K562 (cell line): Measurements from ENCODE around the gene ERC2. TPM values are rescaled to one million over a fixed set of nuclear protein-coding genes. Genes with fewer than 3 reads are reported as not detected.

ENCODE experiments used
- ATAC-seq: fragments of 200-7000 bp; cut with Tn5 transposase; 3 replicates; pipeline ENCODE4 v1.9.1; 2020; ENCODE audit warnings: moderate library complexity
- BruUV-seq: library from RNA; stranded (reverse); fragments of 400-500 nt; replicated peaks from 2 replicates; lab custom pipeline; 2021; lab: Mats Ljungman, UMichigan
- CTCF ChIA-PET: fragments of 300-600 bp; formaldehyde crosslinking; extraction: SDS; loops from one replicate; lab custom pipeline; 2021; ENCODE audit warnings: low intra/inter-chr PET ratio; lab: Yijun Ruan, JAX
- POLR2A ChIA-PET: fragments of 300-600, 350-650 bp; sonication (Branson Sonifier 250); formaldehyde crosslinking; extraction: SDS; loops from one replicate; lab custom pipeline; 2021; ENCODE audit warnings: antibody characterized with exemption, inconsistent platforms; lab: Yijun Ruan, JAX
- DNase-seq, 4 experiments: peaks; one replicate each; pipeline versions ENCODE4 v3.0.0 to v3.0.0-alpha.2; 2011 to 2018; ENCODE audit warnings: low spot score in 3 of 4, mixed read lengths in 3 of 4; ENCODE audit errors: extremely low read depth in 1 of 4
- FAIRE-seq: peaks from 2 replicates; lab custom pipeline; 2011; peaks lifted over from hg19 to GRCh38; lab: Jason Lieb, UNC
- H2AFZ ChIP-seq: 2 replicates; pipeline ENCODE4 v1.6.0; 2011; ENCODE audit warnings: low read depth, low read length, control low read depth, inconsistent platforms
- H3K27ac ChIP-seq: fragments of 200-600 bp; 3 replicates; pipeline ENCODE4 v1.8.0; 2011; ENCODE audit warnings: low read depth, mild to moderate bottlenecking, control low read depth, inconsistent platforms, low read length, moderate library complexity, mixed read lengths; ENCODE audit errors: extremely low read depth
- H3K27me3 ChIP-seq, 2 experiments: fragments of 300-600 bp in 1 of 2; 2 replicates in 1 of 2; 3 replicates in 1 of 2; pipeline versions ENCODE4 v1.6.0 to v1.8.0; 2011; ENCODE audit warnings: inconsistent platforms in 2 of 2, low read length in 2 of 2, mild to moderate bottlenecking in 1 of 2, mixed read lengths in 1 of 2, moderate library complexity in 1 of 2; ENCODE audit not compliant: control insufficient read depth in 2 of 2, insufficient read depth in 2 of 2
- H3K36me3 ChIP-seq: fragments of 300-600 bp; 3 replicates; pipeline ENCODE4 v1.8.0; 2011; ENCODE audit warnings: mild to moderate bottlenecking, low read length, inconsistent platforms; ENCODE audit not compliant: control insufficient read depth, insufficient read depth
- H3K4me1 ChIP-seq, 2 experiments: fragments of 200-600 bp in 1 of 2; replicated peaks in 1 of 2; 2 replicates in 1 of 2; 3 replicates in 1 of 2; pipeline versions ENCODE4 v1.5.1 to v1.8.0; 2011; ENCODE audit warnings: inconsistent platforms in 2 of 2, low read length in 2 of 2, mild to moderate bottlenecking in 1 of 2, mixed read lengths in 1 of 2, moderate library complexity in 1 of 2; ENCODE audit not compliant: control insufficient read depth in 2 of 2, insufficient read depth in 2 of 2
- H3K4me2 ChIP-seq: 2 replicates; pipeline ENCODE4 v1.6.1; 2011; ENCODE audit warnings: low read length, control low read depth, inconsistent platforms, mixed read lengths; ENCODE audit not compliant: insufficient read depth
- H3K4me3 ChIP-seq: fragments of 200-600 bp; sonication (generic), shearing (Covaris generic); 2 replicates; pipeline ENCODE4 v1.5.1; 2016; ENCODE audit warnings: control low read depth, inconsistent platforms
- H3K79me2 ChIP-seq: fragments of 200-600 bp; 3 replicates; pipeline ENCODE4 v1.8.0; 2011; ENCODE audit warnings: low read length, inconsistent platforms; ENCODE audit not compliant: control insufficient read depth, insufficient read depth
- H3K9ac ChIP-seq, 2 experiments: 2 replicates each; pipeline versions ENCODE4 v1.6.0 to v1.6.1; 2011; ENCODE audit warnings: low read depth in 2 of 2, low read length in 2 of 2, control low read depth in 1 of 2, inconsistent platforms in 1 of 2, mild to moderate bottlenecking in 1 of 2, mixed read lengths in 1 of 2; ENCODE audit not compliant: insufficient read depth in 1 of 2
- H3K9me1 ChIP-seq: one replicate; pipeline ENCODE4 v1.6.0; 2011; ENCODE audit warnings: inconsistent platforms, mild to moderate bottlenecking, low read length, moderate library complexity; ENCODE audit not compliant: control insufficient read depth, insufficient read depth
- H3K9me3 ChIP-seq: replicated peaks from 2 replicates; pipeline ENCODE4 v1.5.1; 2011; ENCODE audit warnings: low read depth, low read length, inconsistent platforms; ENCODE audit not compliant: control insufficient read depth, insufficient read depth
- H4K20me1 ChIP-seq: replicated peaks from 2 replicates; pipeline ENCODE4 v1.6.1; 2011; ENCODE audit warnings: low read length, inconsistent platforms, mixed read lengths; ENCODE audit not compliant: control insufficient read depth, insufficient read depth
- BDP1 ChIP-seq: IDR thresholded peaks from 3 replicates; pipeline ENCODE4 v1.6.1; 2011; ENCODE audit not compliant: insufficient read length, insufficient read depth
- CBFA2T3 ChIP-seq: fragments of 450-650 bp; IDR thresholded peaks from 2 replicates; pipeline ENCODE4 v1.6.1; 2017
- FOXA1 ChIP-seq: fragments of 450-650 bp; IDR thresholded peaks from 2 replicates; pipeline ENCODE4 v1.6.1; 2016; ENCODE audit warnings: mild to moderate bottlenecking, borderline replicate concordance
- ILF3 ChIP-seq: fragments of 450-650 bp; IDR thresholded peaks from 2 replicates; pipeline ENCODE4 v1.6.1; 2018; ENCODE audit warnings: antibody characterized with exemption, mild to moderate bottlenecking, moderate library complexity, borderline replicate concordance
- JUNB ChIP-seq: fragments of 450-650 bp; formaldehyde crosslinking; conservative IDR thresholded peaks from 2 replicates; pipeline ENCODE4 v1.4.0; 2020; ENCODE audit warnings: mild to moderate bottlenecking
- KAT2B ChIP-seq: IDR thresholded peaks from one replicate; pipeline ENCODE4 v1.6.1; 2012; ENCODE audit warnings: low read depth, mild to moderate bottlenecking, control low read depth, inconsistent platforms, low read length, moderate library complexity
- KAT7 ChIP-seq: sonication (generic); formaldehyde crosslinking; IDR thresholded peaks from 2 replicates; pipeline ENCODE4 v1.8.0; 2022; ENCODE audit warnings: missing genetic modification reagents, mild to moderate bottlenecking, borderline replicate concordance
- NEUROD1 ChIP-seq: fragments of 150-350 bp; IDR thresholded peaks from 2 replicates; pipeline ENCODE4 v1.6.1; 2014; ENCODE audit warnings: borderline replicate concordance, low read length, low read depth; ENCODE audit not compliant: partially characterized antibody
- POLR3A ChIP-seq: IDR thresholded peaks from 2 replicates; pipeline ENCODE4 v1.6.1; 2011; ENCODE audit warnings: borderline replicate concordance, mild to moderate bottlenecking, moderate library complexity; ENCODE audit not compliant: insufficient read length, insufficient read depth; ENCODE audit errors: extremely low read depth
- RBM17 ChIP-seq: fragments of 200-400 bp; formaldehyde crosslinking; IDR thresholded peaks from 2 replicates; pipeline ENCODE4 v1.6.1; 2017; ENCODE audit warnings: low read depth, mild to moderate bottlenecking, low read length, borderline replicate concordance
- SMAD4 ChIP-seq: fragments of 250-450 bp; sonication (Bioruptor Pico); conservative IDR thresholded peaks from 2 replicates; pipeline ENCODE4 v1.8.0; 2021; ENCODE audit warnings: inconsistent platforms, mild to moderate bottlenecking, moderate library complexity
- SREBF2 ChIP-seq: sonication (generic); formaldehyde crosslinking; IDR thresholded peaks from 2 replicates; pipeline ENCODE4 v1.4.0; 2020; ENCODE audit warnings: mild to moderate bottlenecking, missing genetic modification reagents
- ZNF133 ChIP-seq: fragments of 250-450 bp; sonication (Bioruptor Pico); IDR thresholded peaks from 2 replicates; pipeline ENCODE4 v1.4.0; 2020; ENCODE audit warnings: mild to moderate bottlenecking
- ZNF197 ChIP-seq: fragments of 200-800 bp; sonication (Bioruptor generic); IDR thresholded peaks from 2 replicates; pipeline ENCODE4 v1.6.1; 2016; ENCODE audit warnings: low read depth, missing genetic modification characterization, missing compliant biosample characterization
- ZNF224 ChIP-seq: sonication (generic); formaldehyde crosslinking; IDR thresholded peaks from 2 replicates; pipeline ENCODE4 v1.8.0; 2022; ENCODE audit warnings: mild to moderate bottlenecking, missing genetic modification reagents
- ZNF354B ChIP-seq: fragments of 250-450 bp; sonication (Bioruptor Pico); IDR thresholded peaks from 2 replicates; pipeline ENCODE4 v1.4.0; 2020
- ZNF586 ChIP-seq: fragments of 450-650 bp; formaldehyde crosslinking; conservative IDR thresholded peaks from 2 replicates; pipeline ENCODE4 v1.4.0; 2020; ENCODE audit warnings: mild to moderate bottlenecking, moderate library complexity
- WGBS: fragments of 100-300 bp; shearing (Covaris generic); methylation state at CpG from one replicate; pipeline ENCODE4 v1.1.6; 2016; ENCODE audit warnings: low coverage, mixed read lengths; ENCODE audit not compliant: insufficient coverage; ENCODE audit errors: missing lambda C conversion rate; 5-methylcytosine and 5-hydroxymethylcytosine counted together
- in situ Hi-C: fragments of 300-500 bp; cut with MboI; formaldehyde crosslinking; loops from 4 replicates; pipeline ENCODE4 v1.15.0; 2018; ENCODE audit warnings: inconsistent platforms, mixed read lengths
- intact Hi-C: fragments of 100-400 bp; cut with micrococcal nuclease; formaldehyde crosslinking; loops from 2 replicates; pipeline ENCODE4 v1.14.2; 2022
- polyA plus RNA-seq, 8 experiments: library from polyadenylated mRNA; depleted of rRNA in 4 of 8; stranded (reverse) in 5 of 8; unstranded in 3 of 8; fragments of >200 nt; fragmentation: Nextera tagmentation in 2 of 8; fragmentation: Illumina TruSeq in 1 of 8; extraction: Ambion mirVana in 2 of 8; extraction: Trizol in 1 of 8; gene quantifications; 2 replicates each; pipeline versions ENCODE4 v1.2.1 to v1.2.3, GENCODE V29; 2011 to 2014; ENCODE audit warnings: inconsistent platforms in 1 of 8, missing spikeins in 1 of 8
- total RNA-seq, 7 experiments: library from RNA; depleted of rRNA in 6 of 7; stranded (reverse); fragments of >200 nt in 6 of 7; fragmentation: Illumina TruSeq in 2 of 7; extraction: Trizol in 2 of 7; gene quantifications; 2 replicates each; pipeline versions ENCODE4 v1.2.1 to v1.2.3, GENCODE V29; 2011 to 2021; ENCODE audit warnings: low replicate concordance in 1 of 7

Gene ERC2
- total and polyA plus RNA-seq, 9 of the 15 experiments (the other 6 are each of a cell fraction or from before 2014, with no cell fraction given) = 0.04 to 0.18 (median 0.07) TPM; not detected in 2

GRCh38 chr3:55863028-55863427 lies 605.2 kb downstream of the ERC2 start:
- intact Hi-C loops = no loop called here
- H3K36me3 ChIP-seq = no peaks in the 10 kb centered on the region
- no peak overlapping the region for H3K4me3 ChIP-seq
- 0% methylated on average over 4 of the region's 4 CpGs for WGBS
- DNase-seq = no peak
- H2AFZ ChIP-seq = no peak overlapping the region
- no TSS peak for BruUV-seq
- no peak overlapping the region for H3K4me2 ChIP-seq
- no peaks in the 10 kb centered on the region for H3K27me3 ChIP-seq
- ChIA-PET POLR2A (no interaction called here), CTCF (no interaction called here)
- H3K9me3 ChIP-seq = no peaks in the 10 kb centered on the region
- H3K9ac ChIP-seq = no peak overlapping the region
- no peaks in the 10 kb centered on the region for H3K79me2 ChIP-seq
- FAIRE-seq = no peak
- ATAC-seq = no peak
- no peaks in the 10 kb centered on the region for H3K9me1 ChIP-seq
- in situ Hi-C loops = no loop called here
- no peak overlapping the region for H3K27ac ChIP-seq
- TF ChIP-seq KAT2B (no peak), NEUROD1 (no peak), ZNF197 (CRISPR knock-in tag) (no peak)
- no peaks in the 10 kb centered on the region for H3K4me1 ChIP-seq
- H4K20me1 ChIP-seq = no peaks in the 10 kb centered on the region

GRCh38 chr3:55860049-55860721 lies 608.1 kb downstream of the ERC2 start:
- FAIRE-seq = no peak

More at GRCh38 chr3:55860049-55860721, 608.1 kb downstream of the ERC2 start:
- Histone ChIP-seq H2AFZ (no peak overlapping the region), H3K27ac (no peak overlapping the region), H3K9me3 (no peaks in the 10 kb centered on the region), H3K9ac (no peak overlapping the region), H4K20me1 (no peaks in the 10 kb centered on the region), H3K9me1 (no peaks in the 10 kb centered on the region), H3K4me3 (no peak overlapping the region), H3K36me3 (no peaks in the 10 kb centered on the region), H3K4me1 (no peaks in the 10 kb centered on the region), H3K79me2 (no peaks in the 10 kb centered on the region), H3K4me2 (no peak overlapping the region), H3K27me3 (no peaks in the 10 kb centered on the region)
- WGBS = 0% methylated on average over 10 of the region's 11 CpGs
- DNase-seq = no peak
- ATAC-seq = no peak
- intact Hi-C loops (no loop called here), in situ Hi-C loops (no loop called here)
- TF ChIP-seq ILF3 (no peak), BDP1 (no peak), ZNF224 (CRISPR knock-in tag) (no peak), ZNF354B (CRISPR knock-in tag) (no peak), CBFA2T3 (no peak), POLR3A (no peak), ZNF586 (CRISPR knock-in tag) (no peak), RBM17 (no peak), FOXA1 (no peak), SMAD4 (CRISPR knock-in tag) (no peak), KAT7 (CRISPR knock-in tag) (no peak), JUNB (CRISPR knock-in tag) (no peak), SREBF2 (CRISPR knock-in tag) (no peak), ZNF133 (CRISPR knock-in tag) (no peak)
- CTCF ChIA-PET = no interaction called here
- POLR2A ChIA-PET = no interaction called here
- BruUV-seq = no TSS peak
